ENCODE data around the gene GNA12.

DNA sequence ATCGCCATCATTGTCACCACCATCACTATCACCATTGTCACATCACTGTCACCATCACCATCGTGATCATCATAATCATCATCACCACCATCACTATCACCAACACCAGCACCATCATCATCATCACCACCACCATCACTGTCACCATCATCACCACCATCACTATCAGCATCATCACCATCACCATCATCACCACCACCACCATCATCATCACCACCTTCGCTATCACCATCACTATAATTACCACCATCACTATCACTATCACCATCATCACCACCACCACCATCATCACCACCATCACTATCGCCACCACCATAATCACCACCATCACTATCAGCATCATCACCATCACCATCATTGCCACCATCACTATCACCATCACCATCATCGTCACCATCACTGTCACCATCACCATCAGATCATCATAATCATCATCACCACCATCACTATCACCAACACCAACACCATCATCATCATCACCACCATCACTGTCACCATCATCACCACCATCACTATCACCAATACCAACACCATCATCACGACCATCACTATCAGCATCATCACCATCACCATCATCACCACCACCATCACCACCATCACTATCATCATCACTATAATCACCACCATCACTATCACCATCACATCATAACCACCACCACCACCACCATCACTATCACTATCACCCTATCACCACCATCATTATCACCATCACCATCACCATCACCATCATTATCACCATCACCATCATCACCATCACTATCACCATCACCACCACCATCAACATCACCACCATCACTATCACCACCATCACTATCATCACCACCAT lies 6.0 kb upstream of the GNA12 start:
- TF ChIP-seq, protein P1, sequence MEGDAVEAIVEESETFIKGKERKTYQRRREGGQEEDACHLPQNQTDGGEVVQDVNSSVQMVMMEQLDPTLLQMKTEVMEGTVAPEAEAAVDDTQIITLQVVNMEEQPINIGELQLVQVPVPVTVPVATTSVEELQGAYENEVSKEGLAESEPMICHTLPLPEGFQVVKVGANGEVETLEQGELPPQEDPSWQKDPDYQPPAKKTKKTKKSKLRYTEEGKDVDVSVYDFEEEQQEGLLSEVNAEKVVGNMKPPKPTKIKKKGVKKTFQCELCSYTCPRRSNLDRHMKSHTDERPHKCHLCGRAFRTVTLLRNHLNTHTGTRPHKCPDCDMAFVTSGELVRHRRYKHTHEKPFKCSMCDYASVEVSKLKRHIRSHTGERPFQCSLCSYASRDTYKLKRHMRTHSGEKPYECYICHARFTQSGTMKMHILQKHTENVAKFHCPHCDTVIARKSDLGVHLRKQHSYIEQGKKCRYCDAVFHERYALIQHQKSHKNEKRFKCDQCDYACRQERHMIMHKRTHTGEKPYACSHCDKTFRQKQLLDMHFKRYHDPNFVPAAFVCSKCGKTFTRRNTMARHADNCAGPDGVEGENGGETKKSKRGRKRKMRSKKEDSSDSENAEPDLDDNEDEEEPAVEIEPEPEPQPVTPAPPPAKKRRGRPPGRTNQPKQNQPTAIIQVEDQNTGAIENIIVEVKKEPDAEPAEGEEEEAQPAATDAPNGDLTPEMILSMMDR (IDR thresholded peaks at IDR 0.05; ENCODE audit: poor library complexity) = no peak
- TF ChIP-seq EZH2 (IDR thresholded peaks at IDR 0.05; ENCODE audit: borderline replicate concordance) = no peak

Measured in hepatocyte (in vitro differentiated cells).